ENCODE results near the gene TSPAN12.
A peak's percentile ranks its signal among the peaks of the same experiment; 100 is the strongest.

TSPAN12 gene

DNA sequence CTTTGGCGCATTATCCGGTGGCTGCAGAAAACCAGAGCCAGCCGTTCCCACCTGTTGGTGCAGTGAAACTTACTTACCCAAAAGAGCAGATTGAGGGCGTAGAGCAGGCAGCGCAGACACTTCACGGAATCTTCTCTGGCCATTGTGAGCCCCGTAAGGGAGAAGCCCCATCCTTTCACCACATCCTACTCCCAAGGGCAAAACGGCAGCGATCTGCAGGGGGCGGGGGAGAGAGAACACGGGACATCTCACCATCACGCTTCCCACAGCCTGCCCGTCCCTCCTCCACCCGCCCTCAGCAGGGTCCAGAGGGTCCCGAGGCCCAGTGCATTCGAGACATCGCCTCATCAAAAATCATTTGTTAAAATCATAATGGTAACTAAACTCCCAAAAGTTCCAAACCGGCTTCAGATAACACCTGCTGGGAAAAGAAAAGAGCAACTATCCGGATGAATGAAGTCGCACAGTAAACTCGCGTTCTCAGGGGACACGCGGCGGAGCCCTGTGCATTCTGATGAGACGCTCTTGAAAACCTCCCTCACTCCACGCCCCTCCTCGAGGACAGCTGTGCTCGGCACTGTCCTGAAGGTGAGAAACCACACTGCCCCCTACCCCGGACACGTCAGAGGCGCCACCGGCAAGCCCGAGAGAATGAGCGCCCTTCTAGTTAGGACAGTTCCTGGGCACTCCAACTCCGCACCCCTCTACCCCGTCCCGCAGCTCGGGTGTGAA, 1.2 kb downstream of the TSPAN12 start:
- in situ Hi-C loops (cut with HindIII; ENCODE audit: low pct_ligation_motif_present, low pct_unique_long_range_greater_than_20kb, low sequenced_read_pairs): no loop called here
- DNase-seq: peak; percentile 67

DNA sequence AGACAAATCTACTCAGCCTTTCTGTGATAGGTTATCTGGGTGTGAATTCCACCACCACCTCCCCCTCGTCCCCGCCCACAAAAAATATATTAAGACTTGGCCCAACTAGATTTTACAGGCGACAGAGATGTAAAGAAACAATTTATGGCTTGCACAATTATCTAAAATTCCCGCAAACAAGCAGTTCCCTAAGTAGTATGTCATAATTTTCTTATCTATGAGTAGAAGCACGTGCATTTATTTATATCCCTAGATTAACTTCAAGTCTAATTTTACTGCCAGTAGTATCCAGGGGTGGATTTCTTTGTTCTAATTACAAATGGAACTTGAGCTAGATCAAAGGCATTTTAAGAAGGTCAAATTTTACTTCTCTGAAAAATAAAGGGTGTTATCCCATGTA, 1.7 kb downstream of the TSPAN12 start:
- in situ Hi-C loops (cut with HindIII; ENCODE audit: low pct_ligation_motif_present, low pct_unique_long_range_greater_than_20kb, low sequenced_read_pairs): no loop called here
- DNase-seq: no peak

DNA sequence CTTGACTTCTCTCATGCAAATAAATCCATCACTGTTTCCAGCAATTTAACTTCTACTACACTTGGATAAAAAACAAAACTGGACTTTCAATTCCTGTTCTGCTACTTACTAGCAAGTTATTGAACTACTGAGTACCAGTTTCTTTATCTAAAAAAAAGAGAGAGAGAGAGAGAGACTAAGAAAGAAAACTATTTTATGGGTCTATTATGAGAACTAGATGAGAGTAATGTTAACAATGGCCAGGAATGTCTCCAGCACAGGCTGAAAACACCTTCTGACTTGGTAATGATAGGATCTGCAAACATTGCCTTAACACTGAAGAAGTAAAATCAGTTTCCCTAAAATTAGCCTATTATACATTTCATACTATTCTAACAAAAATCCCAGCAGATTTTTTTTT, 5.2 kb downstream of the TSPAN12 start:
- no peak for DNase-seq
- in situ Hi-C loops (cut with HindIII; ENCODE audit: low pct_ligation_motif_present, low pct_unique_long_range_greater_than_20kb, low sequenced_read_pairs): no loop called here

GRCh38 chr7:120843109-120843508, 14.8 kb downstream of the TSPAN12 start:
- no peak for DNase-seq
- in situ Hi-C loops (cut with HindIII; ENCODE audit: low pct_ligation_motif_present, low pct_unique_long_range_greater_than_20kb, low sequenced_read_pairs): no loop called here

DNA sequence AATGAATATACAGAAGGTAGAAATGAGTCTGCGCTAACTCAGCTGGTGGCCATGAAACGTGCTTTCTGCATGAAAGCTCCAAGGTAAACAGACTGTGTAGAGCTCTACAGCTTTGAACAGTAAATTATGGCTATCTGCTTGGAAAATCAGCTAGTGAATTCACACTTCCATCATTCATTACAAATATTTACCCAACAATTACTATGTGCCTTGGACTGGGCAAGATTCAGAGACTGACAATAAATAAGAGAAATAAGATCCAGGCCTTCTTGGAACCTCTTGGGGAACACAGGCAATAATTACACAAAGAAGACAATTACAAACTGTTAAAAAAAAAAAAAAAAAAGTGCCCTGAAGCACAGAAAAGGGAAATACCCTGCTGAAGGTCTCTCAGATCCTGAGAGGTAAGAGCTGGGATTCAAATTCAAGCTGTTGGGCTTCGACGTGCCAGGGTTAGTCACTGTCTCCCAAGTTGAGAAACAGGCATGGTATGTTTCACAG, 15.8 kb downstream of the TSPAN12 start:
- in situ Hi-C loops (cut with HindIII; ENCODE audit: low pct_ligation_motif_present, low pct_unique_long_range_greater_than_20kb, low sequenced_read_pairs): no loop called here
- DNase-seq: no peak

DNA sequence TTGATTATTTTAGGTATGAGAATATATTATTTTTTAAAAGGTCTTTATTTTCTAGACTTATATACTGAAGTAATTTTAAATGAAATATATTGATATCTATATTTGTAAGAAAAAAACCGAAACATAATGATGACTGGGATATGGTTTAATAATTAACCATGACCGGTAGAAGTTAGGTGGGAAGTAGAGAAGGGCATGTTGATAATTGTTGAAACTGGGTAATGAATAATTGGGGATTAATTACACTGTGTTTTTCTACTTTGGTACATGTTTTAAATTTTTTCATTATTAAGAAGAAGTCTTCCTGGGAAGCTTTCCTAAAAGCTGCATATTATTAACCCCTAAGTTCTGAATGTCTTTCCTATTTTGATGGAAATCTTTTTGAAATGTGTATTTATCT, 16.3 kb downstream of the TSPAN12 start:
- in situ Hi-C loops (cut with HindIII; ENCODE audit: low pct_ligation_motif_present, low pct_unique_long_range_greater_than_20kb, low sequenced_read_pairs): no loop called here

DNA sequence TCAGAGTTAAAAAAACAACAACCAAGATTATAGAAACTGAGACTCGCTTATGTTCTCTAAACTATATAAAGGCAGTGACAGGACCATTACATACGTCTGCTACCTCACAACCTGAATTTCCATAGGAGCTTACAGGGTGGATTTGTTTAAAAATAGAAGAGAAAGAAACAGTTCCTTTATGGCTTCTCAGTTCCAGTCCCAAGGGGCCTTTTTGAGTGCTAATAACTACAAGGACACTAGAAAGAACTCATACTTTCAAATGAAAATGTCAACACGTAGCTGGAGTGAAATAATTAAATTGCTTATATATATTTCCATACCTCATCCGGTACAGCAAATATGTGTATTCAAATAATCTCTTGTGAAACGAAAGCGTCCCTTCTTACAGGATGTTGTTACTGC, 19.7 kb downstream of the TSPAN12 start:
- in situ Hi-C loops (cut with HindIII; ENCODE audit: low pct_ligation_motif_present, low pct_unique_long_range_greater_than_20kb, low sequenced_read_pairs): no loop called here
- no peak for DNase-seq

More for the DNA sequence above, 16.3 kb downstream of the TSPAN12 start:
- peak; percentile 8 for DNase-seq

DNA sequence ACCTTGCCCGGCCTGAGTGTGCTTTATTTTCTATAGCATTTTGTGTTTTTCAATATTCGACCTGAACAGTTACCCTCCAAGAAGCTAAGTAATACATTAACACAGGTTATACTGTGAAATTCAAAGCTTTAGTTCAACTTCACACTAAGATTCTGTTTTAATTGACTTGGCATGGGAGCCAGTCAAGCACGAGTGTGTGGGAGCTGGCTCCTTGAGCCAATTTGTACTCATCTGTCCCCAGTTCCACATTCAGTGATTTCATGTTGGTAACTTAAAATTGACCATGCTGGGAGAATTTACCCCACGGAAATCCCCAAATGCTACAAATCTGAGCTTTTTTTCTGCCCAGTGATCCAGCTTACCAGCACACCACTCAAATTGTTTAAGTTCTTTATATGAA, 20.3 kb downstream of the TSPAN12 start:
- DNase-seq: no peak

GRCh38 chr7:120836556-120837115, 21.3 kb downstream of the TSPAN12 start:
- DNase-seq: no peak
- in situ Hi-C loops (cut with HindIII; ENCODE audit: low pct_ligation_motif_present, low pct_unique_long_range_greater_than_20kb, low sequenced_read_pairs): no loop called here

More for the DNA sequence above, 20.3 kb downstream of the TSPAN12 start:
- in situ Hi-C loops (cut with HindIII; ENCODE audit: low pct_ligation_motif_present, low pct_unique_long_range_greater_than_20kb, low sequenced_read_pairs): no loop called here

DNA sequence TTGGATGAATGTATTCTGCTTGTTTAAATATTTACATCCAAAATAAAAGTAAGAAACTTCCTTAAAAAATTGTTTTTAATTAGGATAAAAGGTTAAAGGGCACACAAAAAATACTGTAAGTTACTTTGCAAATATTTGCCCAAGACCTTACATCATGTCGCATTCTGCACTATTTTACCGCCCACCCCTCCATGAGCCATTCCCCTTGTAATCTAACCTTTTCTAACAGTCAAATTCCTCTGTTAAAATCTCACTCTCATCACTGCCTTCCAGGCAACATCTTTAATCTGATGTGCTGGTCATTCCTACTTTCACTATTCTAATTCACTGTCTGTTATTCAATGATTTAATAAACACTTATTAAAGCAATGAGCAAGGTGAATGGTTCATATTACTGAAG, 23.2 kb downstream of the TSPAN12 start:
- in situ Hi-C loops (cut with HindIII; ENCODE audit: low pct_ligation_motif_present, low pct_unique_long_range_greater_than_20kb, low sequenced_read_pairs): no loop called here
- no peak for DNase-seq

- in situ Hi-C loops (cut with HindIII; ENCODE audit: low pct_ligation_motif_present, low pct_unique_long_range_greater_than_20kb, low sequenced_read_pairs): no loop called here
- no peak for DNase-seq
These were observed 24.4 kb downstream of the TSPAN12 start for GRCh38 chr7:120833546-120833945.

DNA sequence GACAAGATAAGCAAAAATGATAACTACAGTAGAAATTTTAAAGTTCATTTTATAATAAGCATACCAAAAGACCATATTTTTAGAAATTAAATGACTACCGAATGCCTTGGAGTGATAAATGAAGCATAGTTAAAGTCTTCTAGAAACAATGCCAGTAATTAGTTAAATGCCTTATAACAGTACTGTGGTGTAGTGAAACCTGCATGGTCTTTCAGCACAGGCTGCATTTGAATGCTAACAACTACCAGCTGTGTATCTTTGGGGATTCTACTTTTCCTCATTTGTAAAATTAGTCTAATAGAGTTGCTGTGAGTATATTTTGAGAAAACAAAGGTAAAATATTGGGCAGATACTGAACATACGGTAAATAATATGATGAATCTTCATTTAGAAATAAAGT, 25.1 kb downstream of the TSPAN12 start:
- in situ Hi-C loops (cut with HindIII; ENCODE audit: low pct_ligation_motif_present, low pct_unique_long_range_greater_than_20kb, low sequenced_read_pairs): no loop called here
- no peak for DNase-seq

DNA sequence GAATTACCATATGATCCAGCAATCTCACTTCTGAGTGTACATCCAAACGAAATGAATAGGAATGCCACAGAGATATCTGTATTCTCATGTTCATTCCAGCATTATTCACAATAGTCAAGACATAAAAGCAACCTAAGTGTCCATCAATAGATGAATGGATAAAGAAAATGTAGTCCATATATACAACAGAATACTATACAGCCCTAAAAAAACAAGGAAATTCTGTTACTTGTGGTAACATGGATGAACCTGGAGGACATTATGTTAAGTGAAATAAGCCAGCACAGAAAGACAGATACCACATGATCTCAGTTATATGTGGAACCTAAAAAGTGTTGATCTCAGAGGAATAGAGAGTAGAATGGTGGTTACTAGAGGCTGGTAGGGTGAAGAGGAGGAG, 26.7 kb downstream of the TSPAN12 start:
- in situ Hi-C loops (cut with HindIII; ENCODE audit: low pct_ligation_motif_present, low pct_unique_long_range_greater_than_20kb, low sequenced_read_pairs): no loop called here
- no peak for DNase-seq

DNA sequence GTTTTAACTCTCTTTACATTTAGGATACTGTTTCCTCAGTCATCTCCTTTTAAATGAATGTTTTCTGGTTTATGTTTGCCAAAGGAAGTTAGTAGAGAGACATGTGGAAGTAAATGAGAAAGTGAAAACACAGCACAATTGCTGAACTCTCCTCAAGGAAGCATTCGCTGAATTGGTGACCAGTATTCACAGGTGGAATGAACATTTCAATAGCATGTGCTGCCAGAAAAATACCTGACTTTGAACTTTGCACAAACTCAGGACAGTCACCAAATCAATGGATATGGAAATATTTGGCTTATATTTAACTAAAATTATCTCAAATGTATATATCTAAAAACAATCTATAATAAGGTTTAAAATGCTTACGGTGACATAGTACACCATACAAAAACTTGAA, 28.5 kb downstream of the TSPAN12 start:
- DNase-seq: no peak
- in situ Hi-C loops (cut with HindIII; ENCODE audit: low pct_ligation_motif_present, low pct_unique_long_range_greater_than_20kb, low sequenced_read_pairs): no loop called here

DNA sequence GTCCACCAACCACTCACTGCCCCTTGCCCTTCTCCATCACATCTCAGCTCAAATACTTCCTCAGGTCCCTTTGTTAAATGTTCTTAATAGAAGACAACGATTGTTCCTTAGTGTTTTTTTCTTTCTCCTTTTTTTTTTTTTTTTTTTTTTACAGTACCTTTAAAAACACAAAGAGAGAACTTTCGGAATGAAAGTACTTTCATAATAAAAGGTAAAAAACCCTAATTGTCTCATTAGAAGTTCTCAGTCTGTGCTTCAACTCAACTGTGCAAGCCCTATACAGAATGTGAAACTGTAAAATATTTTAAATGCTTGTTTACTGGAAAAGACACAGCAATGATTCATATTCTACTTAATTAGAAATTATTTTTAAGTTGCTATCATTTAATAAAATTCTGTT, 29.4 kb downstream of the TSPAN12 start:
- in situ Hi-C loops (cut with HindIII; ENCODE audit: low pct_ligation_motif_present, low pct_unique_long_range_greater_than_20kb, low sequenced_read_pairs): no loop called here
- no peak for DNase-seq

GRCh38 chr7:120827371-120828118, 30.4 kb downstream of the TSPAN12 start:
- in situ Hi-C loops (cut with HindIII; ENCODE audit: low pct_ligation_motif_present, low pct_unique_long_range_greater_than_20kb, low sequenced_read_pairs): no loop called here
- no peak for DNase-seq

DNA sequence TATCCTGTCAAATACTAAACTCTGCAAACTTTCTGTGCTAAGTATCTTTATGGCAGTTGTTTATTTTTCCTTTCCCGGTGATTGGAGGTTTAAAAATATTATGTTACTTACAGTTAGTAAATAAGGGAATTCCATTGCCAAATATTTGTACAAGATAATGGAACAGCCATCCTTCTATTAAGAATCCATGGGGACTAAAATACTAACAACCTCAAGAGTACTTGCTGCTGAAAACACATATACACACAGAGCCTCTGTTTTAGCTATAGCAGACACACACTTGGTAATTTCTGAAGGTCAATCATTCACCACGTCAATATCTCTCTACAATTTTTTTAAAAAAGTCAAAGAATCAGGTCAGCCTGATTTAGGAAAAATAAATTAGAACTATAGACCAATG, 32.4 kb downstream of the TSPAN12 start:
- no peak for DNase-seq
- in situ Hi-C loops (cut with HindIII; ENCODE audit: low pct_ligation_motif_present, low pct_unique_long_range_greater_than_20kb, low sequenced_read_pairs): no loop called here

DNA sequence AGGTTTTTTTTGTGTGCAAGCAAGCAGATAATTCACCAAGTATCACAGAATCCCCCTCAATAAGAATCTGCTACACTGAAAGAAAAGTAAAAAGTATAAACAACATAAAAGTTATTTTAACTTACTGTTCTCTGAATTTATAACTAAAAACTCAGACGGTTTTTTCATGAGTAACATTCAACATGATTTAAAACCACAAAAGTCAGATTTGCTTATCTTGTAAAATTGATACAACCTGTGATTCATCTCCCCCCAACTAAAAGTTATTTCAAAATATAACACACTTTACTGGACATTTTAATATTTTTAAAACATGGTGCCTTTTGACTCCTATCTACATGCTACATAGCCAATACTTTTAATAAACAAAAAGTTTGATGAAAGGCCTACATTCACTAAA, 32.8 kb downstream of the TSPAN12 start:
- in situ Hi-C loops (cut with HindIII; ENCODE audit: low pct_ligation_motif_present, low pct_unique_long_range_greater_than_20kb, low sequenced_read_pairs): no loop called here
- no peak for DNase-seq

DNA sequence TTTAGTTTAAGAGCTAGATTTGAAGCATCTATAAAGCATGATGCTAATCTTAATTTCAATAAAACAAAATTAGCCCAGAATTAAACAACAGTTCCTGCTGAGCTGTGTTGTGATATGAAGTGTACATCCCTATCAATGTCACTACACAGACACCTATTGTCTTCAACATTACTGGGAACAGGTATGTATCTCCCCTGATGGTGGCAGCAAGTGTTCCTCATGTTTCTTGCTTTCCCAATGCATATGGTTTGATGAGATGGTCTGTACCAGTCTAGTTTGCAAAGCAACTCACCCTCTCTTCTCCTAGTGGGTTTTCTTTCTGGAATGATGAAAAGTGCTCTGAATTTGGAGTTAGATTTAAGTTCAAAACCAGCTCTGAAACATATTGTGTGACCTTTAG, 38.1 kb downstream of the TSPAN12 start:
- in situ Hi-C loops (cut with HindIII; ENCODE audit: low pct_ligation_motif_present, low pct_unique_long_range_greater_than_20kb, low sequenced_read_pairs): no loop called here

GRCh38 chr7:120817851-120818250, 40.1 kb downstream of the TSPAN12 start:
- in situ Hi-C loops (cut with HindIII; ENCODE audit: low pct_ligation_motif_present, low pct_unique_long_range_greater_than_20kb, low sequenced_read_pairs): no loop called here
- no peak for DNase-seq

More for the DNA sequence above, 38.1 kb downstream of the TSPAN12 start:
- no peak for DNase-seq

Measured in ACHN (cell line).